ENCODE results near the gene LMNTD2.

GRCh38 chr11:592918-593317 is 32.4 kb upstream of the LMNTD2 start:
- TF ChIP-seq POLR2A (IDR thresholded peaks at IDR 0.05; ENCODE audit: low read depth, low read length) (no peak), CTCF (IDR thresholded peaks at IDR 0.05; ENCODE audit: extremely low read depth in 1 of 2, insufficient read depth in 1 of 2, low read depth in 1 of 2, low read length in 2 of 2) (no peak), MYC (IDR thresholded peaks at IDR 0.05; ENCODE audit: low read depth, low read length) (no peak), FOS (IDR thresholded peaks at IDR 0.05; ENCODE audit: borderline replicate concordance, insufficient read depth, low read length) (no peak), POLR2AphosphoS5 (IDR thresholded peaks at IDR 0.05; ENCODE audit: insufficient read depth, low read depth, low read length) (no peak)
